NCI-H1417 treated with DMSO at 0.1 percent for 48 hours (cell line): ENCODE measurements around the gene PPP1R13B.

Experiments
- DNase-seq: peaks from one replicate; lab custom pipeline; 2025; lab: John Stamatoyannopoulos, UW

PPP1R13B gene

DNA sequence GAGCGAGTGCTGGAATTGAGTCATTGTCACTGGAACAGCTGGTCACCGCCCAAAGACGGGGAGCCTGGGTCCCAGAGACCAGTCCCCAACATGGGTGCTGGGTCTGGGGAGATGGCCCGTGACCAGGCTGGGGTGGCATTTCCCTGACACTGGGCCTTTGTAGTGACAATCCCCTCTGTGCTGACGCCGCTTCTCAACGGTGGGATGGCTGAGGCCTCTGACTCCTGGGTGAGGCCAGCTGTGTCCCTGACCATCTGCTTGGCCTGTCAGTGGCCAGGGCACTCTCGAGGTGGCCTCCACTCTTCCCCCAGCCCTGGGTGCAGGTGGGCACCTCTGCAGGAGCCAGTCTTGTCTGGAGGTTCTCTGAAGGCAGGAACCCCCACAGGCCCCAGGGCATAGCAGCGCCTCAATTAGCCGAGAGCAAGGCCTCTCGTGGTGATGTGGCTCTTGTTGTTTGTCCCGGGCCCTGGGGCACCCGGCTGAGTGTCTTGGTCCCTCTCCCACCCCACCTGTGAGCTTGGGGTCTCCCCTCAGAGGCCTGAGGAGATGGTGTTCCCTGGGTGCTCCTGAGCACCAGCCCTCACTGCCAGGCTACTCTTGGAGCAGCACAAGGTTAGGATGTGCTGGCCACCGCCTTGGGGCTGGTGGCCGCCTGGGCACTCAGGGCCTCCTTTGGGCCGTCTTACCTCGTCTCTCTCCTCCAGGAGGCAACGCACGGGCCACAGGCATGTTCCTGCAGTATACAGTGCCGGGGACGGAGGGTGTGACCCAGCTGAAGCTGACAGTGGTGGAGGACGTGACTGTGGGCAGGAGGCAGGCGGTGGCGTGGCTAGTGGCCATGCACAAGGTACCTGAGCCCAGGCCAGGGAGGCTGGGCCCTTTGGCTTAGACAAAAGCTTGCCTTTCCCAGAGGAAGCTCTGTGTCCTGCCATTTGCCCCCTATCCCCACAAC is 115.2 kb downstream of the PPP1R13B start:
- no peak for DNase-seq

DNA sequence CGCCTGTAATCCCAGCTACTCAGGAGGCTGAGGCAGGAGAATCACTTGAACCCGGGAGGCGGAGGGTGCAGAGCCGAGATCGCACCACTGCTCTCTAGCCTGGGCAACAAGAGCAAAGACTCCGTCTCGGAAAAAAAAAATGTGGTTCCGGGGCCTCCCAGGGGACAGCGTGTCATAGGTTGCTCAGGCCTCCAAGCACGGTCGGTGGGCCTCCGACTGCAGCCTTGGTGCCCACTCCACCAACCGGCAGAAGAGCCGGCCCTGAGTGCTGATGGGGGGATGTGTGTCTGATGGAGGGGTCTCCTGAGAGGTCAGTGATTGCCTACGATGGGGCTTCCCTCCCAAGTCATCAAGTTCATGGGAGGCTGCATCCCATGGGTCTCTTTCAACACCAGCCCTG is 115.9 kb downstream of the PPP1R13B start:
- DNase-seq: no peak

DNA sequence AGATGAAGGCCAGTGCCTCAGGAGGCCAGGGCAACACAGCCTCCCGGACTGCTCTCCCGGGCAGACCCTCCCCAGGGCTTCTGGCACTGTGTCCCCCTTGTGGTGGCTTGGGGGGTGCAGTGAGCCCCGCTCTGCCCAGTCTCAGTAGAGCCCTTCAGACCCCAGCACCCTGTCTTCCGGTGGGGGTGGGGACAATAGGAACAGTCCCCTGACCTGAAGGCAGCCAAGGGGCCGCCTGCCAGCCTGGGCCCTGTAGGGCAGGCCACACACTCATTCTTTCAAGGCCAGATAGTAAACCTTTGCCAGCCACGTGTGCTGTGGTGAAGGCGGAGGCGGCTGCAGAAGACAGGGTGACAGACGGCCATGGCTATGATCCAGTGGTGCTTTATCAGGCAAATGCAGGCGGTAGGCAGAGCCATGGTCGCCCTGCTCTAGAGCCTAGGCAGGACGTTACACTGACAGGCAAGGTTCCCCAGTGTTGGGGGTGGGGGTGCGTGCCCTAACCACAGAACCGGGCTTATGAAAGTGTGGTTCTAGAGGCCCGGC is 116.8 kb downstream of the PPP1R13B start:
- no peak for DNase-seq

DNA sequence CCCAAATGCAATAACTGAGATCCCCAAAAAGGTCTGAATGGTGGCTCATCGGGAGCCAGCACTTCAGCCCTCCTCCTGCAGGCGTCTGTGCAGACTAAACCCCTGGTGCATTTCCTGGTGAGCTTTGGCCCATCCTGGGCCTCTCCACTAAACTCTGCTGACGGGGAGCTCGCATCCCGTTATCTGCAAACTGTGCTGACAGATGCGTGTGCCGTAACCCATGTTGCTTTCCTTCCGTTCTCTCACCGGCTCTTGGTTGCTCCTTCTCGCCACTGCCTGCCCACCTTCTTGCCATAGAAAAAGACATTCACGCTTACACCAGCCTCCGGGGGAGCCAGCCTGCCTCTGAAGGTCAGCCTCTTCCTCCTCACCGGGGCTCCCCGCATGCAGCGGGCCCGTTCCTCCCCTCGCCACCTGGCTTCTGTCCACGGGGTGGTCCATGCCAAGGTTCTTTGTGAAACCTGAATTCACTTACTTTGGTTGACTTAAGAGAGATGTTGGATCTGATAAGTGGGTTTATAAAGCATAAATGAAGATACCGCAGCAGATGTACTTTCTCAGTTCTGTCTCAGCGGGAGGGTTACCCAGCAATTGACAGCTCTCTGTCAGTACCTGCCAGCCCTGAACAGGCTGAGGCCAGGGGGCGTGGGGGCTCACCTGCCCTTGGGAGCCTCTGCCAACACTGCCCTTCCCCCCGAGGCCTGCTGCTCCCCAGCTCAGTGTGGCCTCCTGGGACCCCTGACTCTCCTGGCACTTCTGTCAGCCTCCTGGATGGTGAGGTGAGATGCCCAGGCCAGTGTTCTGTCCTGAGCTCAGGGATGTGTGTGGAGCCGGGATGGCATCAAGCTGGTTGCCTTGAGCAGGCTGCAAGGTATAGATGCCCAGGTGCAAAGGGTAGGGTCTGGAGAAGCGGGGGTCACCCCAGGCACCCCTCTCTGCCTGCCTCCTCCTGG is 117.6 kb downstream of the PPP1R13B start:
- no peak for DNase-seq

DNA sequence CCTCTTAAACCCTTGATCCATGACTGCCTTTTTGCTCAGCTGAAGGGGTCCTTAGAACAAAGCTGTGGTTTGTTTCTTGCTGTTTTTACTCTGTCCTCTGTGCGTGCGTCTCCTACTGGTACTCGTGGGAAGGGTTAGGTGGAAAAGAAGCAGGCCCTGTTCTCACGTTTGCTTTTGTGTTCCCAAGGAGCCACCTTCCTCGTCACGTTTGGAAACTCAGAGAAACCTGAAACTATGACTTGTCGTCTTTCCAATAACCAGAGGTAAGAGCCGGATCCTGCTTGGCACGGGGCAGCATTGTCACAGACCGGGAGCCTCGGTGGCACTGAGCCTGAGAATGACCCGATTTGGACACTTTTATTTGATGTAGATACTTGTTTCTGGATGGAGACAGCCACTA is 118.7 kb downstream of the PPP1R13B start:
- DNase-seq: no peak

DNA sequence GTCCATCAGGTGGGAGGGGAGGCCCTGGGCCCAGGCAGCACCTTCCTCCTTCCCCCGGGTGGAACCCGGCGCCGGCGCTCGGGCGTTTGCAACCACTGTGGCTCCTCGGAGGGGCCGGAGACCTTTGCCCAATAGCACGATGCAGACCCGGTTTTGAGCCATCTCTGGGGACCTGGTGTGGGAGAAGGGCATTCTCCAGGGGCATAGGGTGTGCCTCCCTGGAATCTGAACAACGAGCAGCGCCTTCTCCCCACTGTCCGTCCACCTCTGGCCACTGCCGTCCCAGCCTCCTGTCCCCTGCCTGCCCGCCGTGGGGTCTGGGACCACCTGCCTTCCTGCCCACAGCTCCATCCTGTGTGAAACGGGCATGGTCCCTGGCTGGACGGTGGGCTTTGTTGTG is 119.2 kb downstream of the PPP1R13B start:
- no peak for DNase-seq

DNA sequence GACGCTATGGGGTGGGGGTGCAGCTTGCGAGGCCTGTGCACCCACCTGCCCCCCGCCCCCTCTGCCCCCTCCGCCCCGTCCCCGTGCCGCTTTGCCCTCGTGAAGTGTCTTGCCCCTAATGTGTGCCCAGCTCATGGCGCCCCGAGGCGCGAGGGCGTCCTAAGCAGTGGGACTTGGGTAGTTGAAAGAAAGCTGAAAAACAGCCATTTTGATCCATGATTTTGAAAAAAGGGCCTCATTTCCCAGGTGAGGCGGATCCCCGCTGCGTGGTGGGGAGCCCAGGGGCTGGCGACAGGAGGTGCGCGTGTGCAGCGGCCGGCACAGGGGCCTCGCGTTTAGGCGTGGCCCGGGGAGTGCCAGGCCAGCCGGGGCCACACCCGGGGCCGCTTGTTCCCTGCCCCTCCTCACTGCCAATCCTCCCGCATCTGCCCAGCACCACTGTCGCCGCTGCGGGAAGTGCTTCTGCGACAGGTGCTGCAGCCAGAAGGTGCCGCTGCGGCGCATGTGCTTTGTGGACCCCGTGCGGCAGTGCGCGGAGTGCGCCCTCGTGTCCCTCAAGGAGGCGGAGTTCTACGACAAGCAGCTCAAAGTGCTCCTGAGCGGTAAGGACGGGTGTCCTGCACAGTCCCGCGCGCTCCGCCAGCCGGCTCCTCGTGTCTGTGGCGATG is 119.9 kb downstream of the PPP1R13B start:
- DNase-seq: no peak

DNA sequence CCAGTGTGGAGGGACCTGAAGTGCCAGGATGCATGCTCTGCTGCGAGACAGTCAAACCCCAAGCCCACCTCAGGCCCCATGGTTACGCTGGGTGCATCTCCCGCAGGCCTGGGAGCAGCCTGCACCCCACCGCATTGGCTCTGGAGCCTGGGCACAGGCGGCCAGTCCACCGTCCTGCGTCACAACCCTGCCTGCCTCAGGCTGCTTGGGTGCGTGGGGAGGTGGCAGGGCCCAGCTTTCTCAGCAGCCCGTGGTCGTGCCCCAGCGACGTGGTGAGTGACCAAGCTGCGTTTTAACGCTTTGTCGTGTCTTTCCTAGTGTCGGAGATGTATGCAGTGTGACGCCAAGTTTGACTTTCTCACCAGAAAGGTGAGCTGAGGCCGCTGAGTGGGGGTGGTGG is 120.9 kb downstream of the PPP1R13B start:
- DNase-seq: no peak

DNA sequence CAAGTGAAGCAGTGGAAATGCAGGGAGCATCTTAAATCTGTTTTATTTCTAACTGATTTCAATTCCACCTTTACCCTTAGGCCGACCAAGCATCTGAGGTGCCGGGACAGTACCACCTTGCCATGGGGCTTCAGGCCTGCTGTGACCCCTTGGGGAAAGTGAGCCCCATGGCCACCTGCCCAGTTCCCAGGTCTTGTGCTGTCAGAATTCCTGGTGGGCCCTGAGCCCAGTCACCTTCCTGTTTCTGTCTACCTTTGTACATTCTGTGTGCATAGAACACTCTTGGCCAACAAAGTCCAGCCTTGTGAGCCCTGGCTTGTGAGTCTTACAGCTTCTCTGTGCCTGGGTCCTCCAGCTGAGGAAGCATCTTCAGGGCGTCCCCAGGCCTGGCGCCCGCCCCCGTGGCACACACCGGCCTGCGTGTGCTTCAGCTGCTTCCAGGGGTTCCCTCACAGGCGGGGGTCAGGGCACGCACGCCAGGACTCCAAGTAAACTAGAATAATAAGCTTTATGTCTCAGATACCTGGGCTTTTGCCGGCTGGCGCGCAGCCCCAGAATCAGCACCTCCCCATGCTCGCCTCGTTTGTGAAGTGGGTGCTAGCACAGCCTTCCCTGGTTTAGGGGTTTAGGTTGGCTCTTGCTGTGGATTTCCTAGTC is 121.5 kb downstream of the PPP1R13B start:
- DNase-seq: no peak

DNA sequence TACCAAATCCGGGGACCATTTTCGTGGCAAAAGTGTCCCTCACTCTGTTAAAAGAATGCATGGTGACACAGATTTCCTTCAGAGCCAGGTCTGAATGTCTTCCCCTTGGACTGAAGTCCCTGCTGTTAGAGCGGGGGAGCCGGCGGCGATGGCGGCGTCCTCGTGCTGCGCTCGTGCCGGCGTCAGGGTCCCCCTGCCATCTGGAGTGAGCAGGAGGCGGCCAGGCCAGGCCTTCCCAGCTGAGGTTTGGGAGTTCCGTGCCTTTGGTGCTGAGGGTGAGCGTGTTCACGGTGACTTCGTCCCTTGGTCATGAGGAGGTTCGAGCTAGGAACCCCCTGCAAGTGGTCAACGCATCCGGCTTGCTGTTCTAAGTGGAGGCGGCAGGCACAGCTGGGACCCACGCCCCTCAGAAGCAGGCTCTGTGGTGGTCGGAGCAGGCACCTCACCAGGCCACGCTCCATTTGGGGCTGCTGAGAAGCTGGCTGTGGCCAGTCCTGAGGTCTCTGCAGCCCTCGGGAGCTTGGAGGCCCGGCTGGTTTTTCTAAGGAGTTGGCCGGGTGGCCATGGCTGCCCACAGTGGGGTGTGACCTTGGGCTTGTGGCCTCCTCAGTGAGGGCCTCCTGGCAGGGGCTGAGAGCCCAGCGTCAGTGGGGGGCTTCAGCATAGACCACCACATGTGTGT is 122.2 kb downstream of the PPP1R13B start:
- no peak for DNase-seq

DNA sequence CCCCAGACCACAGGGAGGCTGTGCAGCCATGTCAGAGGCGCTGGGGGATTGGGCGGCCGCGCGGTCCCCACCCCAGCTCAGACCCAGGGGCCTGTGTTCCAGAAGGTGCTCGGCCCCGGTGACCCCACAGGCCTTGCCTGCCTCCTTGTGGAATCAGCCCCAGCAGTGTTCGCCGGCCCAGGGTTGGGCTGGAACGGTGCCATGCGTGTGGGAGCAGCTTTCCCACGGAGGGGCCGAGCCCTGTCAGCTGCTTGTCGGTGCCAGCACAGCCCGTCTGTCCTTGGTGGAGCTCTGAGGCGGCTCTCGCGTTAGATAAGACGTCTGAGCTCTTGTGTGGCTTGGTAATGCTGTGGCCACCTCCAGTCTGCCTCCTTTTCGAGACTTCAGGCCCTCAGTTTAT is 123.3 kb downstream of the PPP1R13B start:
- DNase-seq: no peak

DNA sequence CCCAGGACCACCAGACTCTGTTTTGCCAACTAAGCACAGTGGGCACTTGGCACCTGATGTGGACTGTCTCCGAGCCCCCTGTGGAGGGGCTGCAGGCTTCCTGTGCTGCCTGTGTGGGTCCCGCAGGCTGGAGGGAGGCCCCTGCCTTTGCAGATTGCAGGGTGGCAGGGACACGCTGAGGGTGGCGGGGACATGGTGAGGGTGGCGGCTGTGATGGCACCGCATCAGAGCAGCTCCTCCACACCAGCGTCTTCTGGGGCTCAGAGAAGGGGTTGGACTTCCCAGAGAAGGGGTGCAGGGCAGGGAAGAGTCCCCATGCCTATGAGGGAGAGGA is 123.7 kb downstream of the PPP1R13B start:
- no peak for DNase-seq

DNA sequence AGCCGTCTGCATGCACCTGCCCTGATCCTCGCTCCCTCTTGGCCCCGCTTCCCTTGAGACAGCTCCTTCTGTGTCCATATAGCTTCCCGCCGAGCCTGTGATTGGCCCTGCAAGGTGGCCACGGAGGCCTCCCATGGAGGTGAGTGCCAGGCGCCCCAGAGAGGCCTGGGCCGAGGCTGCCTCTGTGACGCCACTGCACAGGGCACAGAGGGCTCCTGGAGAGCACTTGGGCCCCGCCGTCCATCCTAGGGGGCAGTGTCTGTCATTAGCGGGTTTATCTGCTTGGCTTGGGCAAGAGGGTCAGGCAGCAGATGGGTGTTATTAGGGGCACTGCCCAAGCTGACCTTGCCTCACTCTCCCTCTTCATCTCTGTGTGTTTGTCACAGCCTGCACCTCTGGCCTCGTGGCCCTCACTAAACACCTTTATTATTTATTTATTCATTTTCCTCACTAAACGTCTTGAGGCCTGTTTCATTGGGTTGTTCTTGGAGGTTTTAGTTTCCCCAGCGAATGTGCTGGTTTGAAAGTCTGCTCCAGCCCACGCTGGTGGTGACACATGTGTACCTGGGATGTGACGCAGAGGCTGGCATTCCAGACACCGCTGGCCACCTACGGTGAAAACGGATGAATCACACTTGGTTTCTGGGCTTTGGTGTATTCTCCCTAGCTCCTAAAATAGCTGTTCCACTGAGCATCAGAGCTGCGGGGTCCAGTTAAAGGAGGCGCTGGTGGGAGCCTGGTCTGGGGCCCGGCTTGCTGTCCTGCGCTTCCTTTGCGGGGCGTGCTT is 125.8 kb downstream of the PPP1R13B start:
- no peak for DNase-seq

DNA sequence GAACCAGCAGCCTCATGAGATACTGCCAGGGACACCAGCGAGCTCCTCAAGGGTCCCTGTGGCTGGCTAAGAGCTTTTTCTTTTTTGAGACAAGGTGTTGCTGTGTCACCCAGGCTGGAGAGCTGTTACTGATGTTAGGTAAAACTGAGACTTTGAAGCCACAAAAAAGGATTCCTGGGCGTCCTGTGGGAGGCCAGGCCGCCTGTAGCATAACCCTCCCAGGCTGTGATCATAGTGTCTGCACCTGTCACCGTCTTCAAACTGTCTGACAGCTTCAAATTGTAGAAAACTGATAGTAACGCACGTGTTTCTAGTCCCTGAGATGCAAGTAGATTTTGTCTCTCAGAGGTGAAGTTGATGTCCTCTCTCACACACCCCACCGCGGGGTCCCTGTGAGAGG is 127.6 kb downstream of the PPP1R13B start:
- no peak for DNase-seq

DNA sequence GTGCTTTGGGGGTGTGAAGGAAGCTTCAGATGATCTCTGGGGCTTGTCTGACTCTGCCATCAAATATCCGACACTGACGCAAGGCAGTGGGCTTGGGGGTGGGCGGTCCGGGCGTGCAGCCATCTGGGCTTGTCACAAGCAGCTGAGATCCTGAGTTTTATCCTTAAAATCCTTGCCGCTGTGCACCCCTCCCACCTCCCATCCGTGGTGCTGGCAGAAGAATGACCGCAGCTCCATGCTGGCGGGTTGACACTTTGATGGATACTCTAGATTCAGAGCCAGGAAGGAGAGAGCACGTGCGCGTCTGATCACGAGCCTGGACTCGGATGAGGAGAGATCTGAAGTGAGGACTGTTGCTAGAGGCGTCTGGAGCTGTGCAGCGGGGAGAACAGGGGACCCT is 128.8 kb downstream of the PPP1R13B start:
- no peak for DNase-seq

DNA sequence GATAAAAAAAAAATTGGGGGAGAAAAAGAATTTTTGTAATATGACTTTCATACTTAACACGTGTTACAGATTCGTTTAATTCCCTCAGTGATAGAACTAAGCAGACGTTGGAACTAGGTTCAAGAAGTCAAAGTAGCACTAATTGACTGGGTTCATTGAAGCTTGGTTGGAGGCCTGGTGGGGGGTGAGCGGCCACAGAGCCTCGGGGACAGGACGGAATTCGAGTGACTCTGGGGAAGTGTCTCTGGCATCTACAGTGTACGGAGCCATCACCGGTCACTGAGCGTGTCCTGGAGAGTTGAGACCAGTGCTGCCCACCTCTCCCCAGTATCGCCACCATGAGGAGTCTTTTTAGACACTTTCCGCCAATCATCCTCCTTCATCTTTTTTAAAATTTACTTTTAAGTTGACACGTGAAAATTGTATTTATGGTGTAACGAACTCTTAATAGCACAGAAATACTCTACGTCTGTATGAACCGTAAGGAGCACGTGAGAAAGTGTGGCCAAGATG is 130.4 kb downstream of the PPP1R13B start:
- DNase-seq: no peak

DNA sequence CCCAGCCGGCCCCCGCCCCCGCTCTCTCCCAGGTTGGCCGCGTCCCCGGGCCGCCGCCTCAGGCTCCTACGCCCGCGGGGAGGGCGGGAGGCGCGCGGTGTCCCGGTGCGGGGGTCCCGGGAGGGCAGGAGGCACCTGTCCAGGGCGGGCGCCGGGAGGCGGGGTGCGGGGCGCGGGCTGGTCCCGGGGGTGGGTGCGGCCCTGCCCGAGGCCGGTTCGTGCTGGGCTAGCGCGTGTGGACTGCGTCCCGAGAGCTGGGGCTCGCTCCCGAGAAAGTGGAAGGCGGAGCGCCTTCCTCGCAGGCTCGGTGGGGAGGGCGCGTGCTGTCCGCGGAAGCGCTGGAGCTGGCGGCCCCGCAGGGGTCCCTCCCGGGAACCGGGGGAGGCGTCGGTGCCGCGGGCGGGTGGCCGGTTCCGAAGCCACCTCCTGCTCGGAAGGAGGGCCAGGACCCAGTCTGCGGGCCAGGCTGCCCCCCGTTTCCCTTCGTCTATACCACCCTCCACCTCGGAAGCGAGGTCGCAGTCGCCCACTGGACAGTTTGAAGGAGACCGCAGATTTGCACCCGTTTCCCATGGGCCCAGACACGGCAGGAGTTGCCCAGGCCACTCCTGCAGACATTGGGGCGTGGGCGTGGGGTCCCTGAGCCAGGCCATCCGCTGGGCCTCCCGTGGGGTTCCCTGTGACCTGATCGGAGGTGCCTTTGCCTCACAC is 131.1 kb downstream of the PPP1R13B start:
- no peak for DNase-seq

DNA sequence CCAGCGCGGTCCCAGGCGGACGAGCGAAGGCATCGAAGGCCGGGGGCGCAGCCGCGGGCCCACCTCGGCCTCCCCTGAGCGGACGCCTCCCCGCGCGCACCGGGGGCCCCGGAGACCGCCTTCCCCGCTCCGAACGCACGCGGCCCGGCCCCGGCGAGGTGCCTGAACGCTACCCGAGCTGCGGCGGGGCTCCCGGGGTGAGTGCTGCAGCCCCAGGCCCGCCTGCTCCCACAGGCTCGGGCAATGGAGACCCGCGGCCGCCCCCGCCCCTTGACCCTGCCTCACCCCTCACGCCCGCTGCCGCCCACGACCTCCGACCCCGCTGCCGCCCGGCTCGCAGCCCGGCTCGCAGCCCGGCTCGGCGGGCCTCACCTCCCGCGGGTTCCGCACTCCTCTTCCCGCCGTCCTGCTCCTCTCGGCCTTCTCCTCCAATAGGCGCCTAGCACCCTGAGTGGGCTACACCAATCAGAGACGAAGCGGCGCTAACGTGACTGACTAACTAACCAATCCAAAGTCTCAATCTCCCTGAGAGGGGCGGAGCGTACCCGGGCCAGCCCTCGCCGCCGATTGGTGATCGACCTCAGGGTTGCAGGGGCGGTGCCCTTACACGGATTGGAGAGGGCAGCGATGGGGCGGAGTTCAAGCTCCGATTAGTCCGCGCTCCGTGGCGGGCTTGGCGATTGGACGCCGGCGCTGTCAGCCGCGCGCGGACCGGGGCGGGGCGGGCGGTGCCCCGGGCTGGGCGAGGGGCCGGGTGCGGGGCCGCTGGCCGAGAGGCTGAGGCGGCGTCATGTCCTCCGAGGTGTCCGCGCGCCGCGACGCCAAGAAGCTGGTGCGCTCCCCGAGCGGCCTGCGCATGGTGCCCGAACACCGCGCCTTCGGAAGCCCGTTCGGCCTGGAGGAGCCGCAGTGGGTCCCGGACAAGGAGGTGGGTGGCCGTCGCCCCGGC is 132.0 kb downstream of the PPP1R13B start, which contains the start of the genes XRCC3 and ZFYVE21:
XRCC3 (minus strand) TSS at position 400 of the 949 bp plus-strand sequence. CDS start 4,364 bp downstream, outside the sequence.
ZFYVE21 (plus strand) TSS at position 759 of the 949 bp plus-strand sequence; CDS start at position 791, 32 bp downstream.
- peak; percentile 96 for DNase-seq
